ENCODE data around the gene JAK3. TPM values are rescaled to one million over a fixed set of nuclear protein-coding genes. Genes with fewer than 3 reads are reported as not detected.
A peak's percentile ranks its signal among the peaks of the same experiment; 100 is the strongest.

Gene JAK3
- total and polyA plus RNA-seq, 7 donors: 0.46 to 22.0 (median 1.4) TPM

- Histone ChIP-seq H3K4me3 (no peak overlapping the region), H3K9me3 (no peaks in the 10 kb centered on the region), H3K27me3 (peaks cover 7 to 19% (median 16%) of the 10 kb centered on the region in 3 donors), H3K36me3 (peaks cover 24 to 47% (median 34%) of the 10 kb centered on the region in 4 donors), H3K4me1 (peaks cover 0 to 10% (median 7%) of the 10 kb centered on the region in 4 donors), H3K27ac (no peak overlapping the region)
- DNase-seq: no peak
- WGBS, 2 donors: 86 to 90% methylated on average over 8 of the region's 8 CpGs
- intact Hi-C loops (cut with DNase I): no loop called here
- TF ChIP-seq POLR2AphosphoS5 (IDR thresholded peaks at IDR 0.05): no peak
- no peak for TF ChIP-seq CTCF (IDR thresholded peaks at IDR 0.05)
- TF ChIP-seq EP300 (IDR thresholded peaks at IDR 0.05): no peak
- no peak for TF ChIP-seq POLR2A (IDR thresholded peaks at IDR 0.05)
Observed at GRCh38 chr19:17866312-17866963, 18.7 kb upstream of the JAK3 start.

GRCh38 chr19:17865364-17866311 lies 17.9 kb upstream of the JAK3 start:
- Histone ChIP-seq H3K4me3 (no peak overlapping the region), H3K4me1 (peaks cover 0 to 18% (median 15%) of the 10 kb centered on the region in 4 donors), H3K27ac (no peak overlapping the region), H3K36me3 (peaks cover 24 to 49% (median 35%) of the 10 kb centered on the region in 4 donors), H3K27me3 (peaks cover 0 to 11% (median 8%) of the 10 kb centered on the region in 3 donors), H3K9me3 (no peaks in the 10 kb centered on the region)
- TF ChIP-seq POLR2A (IDR thresholded peaks at IDR 0.05) (no peak), POLR2AphosphoS5 (IDR thresholded peaks at IDR 0.05) (peak in 1 of 4 donors; percentile 50), EP300 (IDR thresholded peaks at IDR 0.05) (no peak)
- 31 to 68% methylated on average over 13 of the region's 13 CpGs for WGBS, 2 donors
- DNase-seq: no peak
- intact Hi-C loops (cut with DNase I): no loop called here

- Histone ChIP-seq H3K27ac (no peak overlapping the region), H3K4me1 (peaks cover 0 to 24% (median 21%) of the 10 kb centered on the region in 4 donors), H3K27me3 (no peaks in the 10 kb centered on the region), H3K36me3 (peaks cover 24 to 49% (median 35%) of the 10 kb centered on the region in 4 donors), H3K9me3 (no peaks in the 10 kb centered on the region), H3K4me3 (no peak overlapping the region)
- DNase-seq: no peak
- WGBS, 2 donors: 63 to 83% methylated on average over 8 of the region's 8 CpGs
- intact Hi-C loops (cut with DNase I): no loop called here
- TF ChIP-seq POLR2A (IDR thresholded peaks at IDR 0.05) (no peak), POLR2AphosphoS5 (IDR thresholded peaks at IDR 0.05) (no peak), EP300 (IDR thresholded peaks at IDR 0.05) (no peak), CTCF (IDR thresholded peaks at IDR 0.05) (no peak)
Observed at GRCh38 chr19:17863520-17864182, 15.9 kb upstream of the JAK3 start.

GRCh38 chr19:17862711-17863519 lies 15.1 kb upstream of the JAK3 start:
- Histone ChIP-seq H3K4me1 (peaks cover 0 to 24% (median 21%) of the 10 kb centered on the region in 4 donors), H3K36me3 (peaks cover 24 to 49% (median 35%) of the 10 kb centered on the region in 4 donors), H3K27me3 (no peaks in the 10 kb centered on the region), H3K4me3 (no peak overlapping the region), H3K9me3 (no peaks in the 10 kb centered on the region), H3K27ac (no peak overlapping the region)
- TF ChIP-seq POLR2AphosphoS5 (IDR thresholded peaks at IDR 0.05): no peak
- DNase-seq: no peak
- WGBS, 2 donors: 67 to 83% methylated on average over 31 of the region's 31 CpGs
- intact Hi-C loops (cut with DNase I): no loop called here
